Astrocyte of the spinal cord (primary cell): ENCODE results near the gene C19orf25.

Source experiments
- DNase-seq: peaks from one replicate; pipeline ENCODE4 v3.0.0; 2011; ENCODE audit warnings: low read depth, low spot score
- H3K4me3 ChIP-seq: 2 replicates; pipeline ENCODE4 v1.5.1; 2011; ENCODE audit warnings: low read depth, mild to moderate bottlenecking, low read length, moderate library complexity
- CTCF ChIP-seq: IDR thresholded peaks from 2 replicates; pipeline ENCODE4 v1.5.1; 2012; ENCODE audit warnings: low read depth, mild to moderate bottlenecking, low read length, inconsistent platforms
- in situ Hi-C: cut with HindIII; loops from 2 replicates; pipeline ENCODE4 v1.10.0; 2017; ENCODE audit warnings: low sequenced_read_pairs

C19orf25 gene

GRCh38 chr19:1518471-1518870 lies 39.5 kb upstream of the C19orf25 start:
- in situ Hi-C loops, result no loop called here
- no peak for TF ChIP-seq CTCF
- no peak overlapping the region for H3K4me3 ChIP-seq
- no peak for DNase-seq

GRCh38 chr19:1516395-1516753 lies 37.4 kb upstream of the C19orf25 start:
- in situ Hi-C loops, result no loop called here
- no peak for TF ChIP-seq CTCF
- DNase-seq, result no peak
- no peak overlapping the region for H3K4me3 ChIP-seq

DNA sequence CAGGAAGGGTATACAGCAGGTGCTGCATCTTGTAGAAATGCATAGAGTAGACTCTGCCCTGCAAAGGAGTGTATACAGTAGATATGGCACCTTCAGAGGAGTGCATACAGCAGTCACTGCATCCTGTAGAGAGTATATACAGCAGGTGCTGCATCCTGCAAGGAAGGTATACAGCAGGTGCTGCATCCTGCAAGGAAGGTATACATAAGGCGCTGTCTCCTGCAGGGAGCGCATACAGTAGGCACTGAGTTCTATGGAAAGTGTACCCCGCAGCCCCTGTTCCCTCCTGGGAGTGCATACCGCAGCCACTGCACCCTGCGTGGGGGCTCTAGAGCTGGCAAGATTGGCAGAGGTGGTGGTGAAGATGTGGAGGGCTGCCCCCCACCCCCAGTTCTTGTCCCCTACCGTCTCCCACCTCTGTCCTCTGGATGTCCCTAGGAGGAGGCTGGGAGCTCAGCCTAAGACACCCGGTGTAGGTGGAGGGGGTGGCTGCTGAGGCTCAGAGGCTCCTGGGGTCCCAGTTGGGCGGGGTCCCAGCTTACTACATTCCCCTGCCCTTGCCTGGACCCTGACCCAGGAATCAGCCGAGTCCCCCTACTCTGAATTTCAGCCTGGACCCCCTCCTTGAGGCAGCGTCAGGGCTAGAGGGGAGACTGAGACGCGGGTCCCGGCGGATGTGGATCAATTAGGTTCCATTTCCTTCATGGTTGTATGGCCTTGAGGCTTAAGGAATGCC lies 36.1 kb upstream of the C19orf25 start:
- TF ChIP-seq CTCF, result no peak
- in situ Hi-C loops, result no loop called here
- H3K4me3 ChIP-seq, result no peak overlapping the region

DNA sequence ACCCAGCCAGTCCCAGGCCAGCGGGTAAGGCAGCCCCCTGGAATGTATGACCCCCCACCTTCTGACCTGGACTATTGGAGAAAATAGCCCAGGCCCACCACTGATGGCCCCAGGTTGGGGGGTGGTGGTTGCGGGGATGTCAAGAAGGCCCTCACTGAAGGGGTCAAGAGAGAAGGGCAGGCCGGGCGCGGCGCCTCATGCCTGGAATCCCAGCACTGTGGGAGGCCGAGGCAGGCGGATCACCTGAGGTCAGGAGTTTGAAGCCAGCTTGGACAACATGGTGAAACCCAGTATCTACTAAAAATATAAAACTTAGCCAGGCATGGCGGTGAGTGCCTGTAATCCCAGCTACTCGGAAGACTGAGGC lies 35.3 kb upstream of the C19orf25 start:
- no peak overlapping the region for H3K4me3 ChIP-seq
- in situ Hi-C loops, result no loop called here
- TF ChIP-seq CTCF, result no peak
- DNase-seq, result no peak

More for the DNA sequence above, 36.1 kb upstream of the C19orf25 start:
- DNase-seq, result no peak

- no peak for DNase-seq
Measured at GRCh38 chr19:1513499-1514294, 34.7 kb upstream of the C19orf25 start.

More at GRCh38 chr19:1513499-1514294, 34.7 kb upstream of the C19orf25 start:
- TF ChIP-seq CTCF, result peak; percentile 60
- H3K4me3 ChIP-seq, result peak overlapping the region; percentile 32
- in situ Hi-C loops, result no loop called here
